HG03460 (cell line): ENCODE data around the gene DUSP7.

ENCODE experiments used
- ATAC-seq: cut with Tn5 transposase; IDR thresholded peaks from one replicate; pipeline ENCODE4 v1.9.1; 2021; ENCODE audit not compliant: unreplicated experiment

Gene DUSP7

GRCh38 chr3:52086976-52087663 lies 30.7 kb upstream of the DUSP7 start:
- no peak for ATAC-seq

- no peak for ATAC-seq
Measured at GRCh38 chr3:52086461-52086860, 30.1 kb upstream of the DUSP7 start.

- ATAC-seq: no peak
Measured at GRCh38 chr3:52085681-52086282, 29.4 kb upstream of the DUSP7 start.

GRCh38 chr3:52084954-52085680 lies 28.7 kb upstream of the DUSP7 start:
- ATAC-seq: no peak

- no peak for ATAC-seq
Measured at GRCh38 chr3:52084216-52084945, 28.0 kb upstream of the DUSP7 start.

- no peak for ATAC-seq
Measured at GRCh38 chr3:52083556-52084087, 27.3 kb upstream of the DUSP7 start.

- ATAC-seq: no peak
Measured at GRCh38 chr3:52082951-52083350, 26.6 kb upstream of the DUSP7 start.

- ATAC-seq: no peak
Measured at GRCh38 chr3:52080830-52081719, 24.7 kb upstream of the DUSP7 start.

GRCh38 chr3:52079958-52080357 lies 23.6 kb upstream of the DUSP7 start:
- ATAC-seq: no peak

GRCh38 chr3:52078781-52079560 lies 22.6 kb upstream of the DUSP7 start:
- ATAC-seq: no peak

GRCh38 chr3:52077925-52078324 lies 21.6 kb upstream of the DUSP7 start:
- no peak for ATAC-seq

- no peak for ATAC-seq
Measured at GRCh38 chr3:52076896-52077780, 20.8 kb upstream of the DUSP7 start.

GRCh38 chr3:52073490-52073889 lies 17.1 kb upstream of the DUSP7 start:
- ATAC-seq: no peak

GRCh38 chr3:52072471-52072870 lies 16.1 kb upstream of the DUSP7 start:
- no peak for ATAC-seq

GRCh38 chr3:52072020-52072419 lies 15.6 kb upstream of the DUSP7 start:
- ATAC-seq: no peak

GRCh38 chr3:52070724-52071621 lies 14.6 kb upstream of the DUSP7 start:
- no peak for ATAC-seq

GRCh38 chr3:52069855-52070254 lies 13.5 kb upstream of the DUSP7 start:
- ATAC-seq: no peak

- no peak for ATAC-seq
Measured at GRCh38 chr3:52069135-52069534, 12.8 kb upstream of the DUSP7 start.
